GM20431 (cell line): ENCODE results near the gene TRERF1.

Source experiments
- in situ Hi-C: fragments of 300-500 bp; cut with MseI, MboI; formaldehyde crosslinking; loops from one replicate; pipeline ENCODE4 v1.15.0; 2020; ENCODE audit warnings: low sequenced_read_pairs; ENCODE audit not compliant: unreplicated experiment

TRERF1 gene

DNA sequence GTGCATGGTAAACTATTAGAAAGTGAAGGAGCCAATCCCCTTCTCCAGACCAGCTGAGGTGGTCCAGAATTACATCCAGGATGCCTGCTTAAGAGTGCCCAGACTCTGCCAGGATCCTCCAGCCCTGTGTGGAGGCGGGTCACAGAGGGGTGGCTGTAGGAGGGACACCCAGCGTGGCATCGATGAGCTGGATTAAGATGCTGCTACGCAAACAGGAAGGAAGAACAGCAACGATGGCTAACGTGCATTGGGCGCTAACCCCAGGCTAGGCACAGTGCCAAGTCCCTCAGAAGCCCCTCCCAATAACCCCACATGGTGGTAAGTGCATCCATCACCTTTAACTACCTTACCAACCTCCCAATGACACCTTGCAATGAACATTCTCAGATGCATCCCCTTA lies 170.2 kb downstream of the TRERF1 start:
- in situ Hi-C loops, result loop anchor here (25.0 kb wide), 1 partner anchor 256 kb away; no protein-coding TSS in a partner anchor

GRCh38 chr6:42280966-42281533 lies 170.7 kb downstream of the TRERF1 start:
- in situ Hi-C loops, result loop anchor here (25.0 kb wide), 1 partner anchor 256 kb away; no protein-coding TSS in a partner anchor

GRCh38 chr6:42279966-42280629 lies 171.6 kb downstream of the TRERF1 start:
- in situ Hi-C loops, result loop anchor here (25.0 kb wide), 1 partner anchor 257 kb away; no protein-coding TSS in a partner anchor

DNA sequence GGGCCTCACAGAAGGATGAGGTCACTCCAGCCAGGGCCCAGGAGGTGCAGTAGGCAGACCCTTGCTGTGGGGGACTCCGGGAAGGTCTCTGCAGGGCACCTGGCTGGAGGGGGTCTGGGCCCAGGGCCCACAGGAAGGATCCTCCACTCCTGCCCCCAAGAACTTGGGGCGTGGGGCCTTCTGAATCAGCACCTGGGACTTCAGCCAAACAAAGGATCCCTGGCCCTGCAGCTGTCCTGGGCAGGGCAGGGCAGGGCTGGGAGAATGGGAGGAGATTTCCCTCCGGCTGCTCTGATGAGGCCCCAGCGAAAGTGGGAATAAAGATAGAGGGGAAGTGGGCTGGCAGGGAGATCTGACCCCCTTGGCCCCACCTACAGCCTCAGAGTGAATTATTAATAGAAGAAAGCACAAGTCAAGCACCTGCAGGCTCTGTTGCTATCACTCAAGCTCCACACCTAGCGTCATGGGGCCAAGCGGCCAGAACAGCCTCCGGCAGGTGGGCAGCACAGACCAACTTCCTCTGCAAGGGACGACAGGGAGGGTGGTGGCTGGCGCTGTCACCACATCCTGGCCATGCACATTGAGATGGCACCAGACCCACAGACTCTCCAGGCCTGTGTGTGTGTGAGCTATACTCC lies 172.5 kb downstream of the TRERF1 start:
- in situ Hi-C loops, result loop anchor here (25.0 kb wide), 1 partner anchor 258 kb away; no protein-coding TSS in a partner anchor

GRCh38 chr6:42278131-42278853 lies 173.4 kb downstream of the TRERF1 start:
- in situ Hi-C loops, result loop anchor here (25.0 kb wide), 1 partner anchor 259 kb away; no protein-coding TSS in a partner anchor

- in situ Hi-C loops, result loop anchor here (25.0 kb wide), 1 partner anchor 261 kb away; no protein-coding TSS in a partner anchor
Measured at GRCh38 chr6:42276034-42276890, 175.5 kb downstream of the TRERF1 start.

DNA sequence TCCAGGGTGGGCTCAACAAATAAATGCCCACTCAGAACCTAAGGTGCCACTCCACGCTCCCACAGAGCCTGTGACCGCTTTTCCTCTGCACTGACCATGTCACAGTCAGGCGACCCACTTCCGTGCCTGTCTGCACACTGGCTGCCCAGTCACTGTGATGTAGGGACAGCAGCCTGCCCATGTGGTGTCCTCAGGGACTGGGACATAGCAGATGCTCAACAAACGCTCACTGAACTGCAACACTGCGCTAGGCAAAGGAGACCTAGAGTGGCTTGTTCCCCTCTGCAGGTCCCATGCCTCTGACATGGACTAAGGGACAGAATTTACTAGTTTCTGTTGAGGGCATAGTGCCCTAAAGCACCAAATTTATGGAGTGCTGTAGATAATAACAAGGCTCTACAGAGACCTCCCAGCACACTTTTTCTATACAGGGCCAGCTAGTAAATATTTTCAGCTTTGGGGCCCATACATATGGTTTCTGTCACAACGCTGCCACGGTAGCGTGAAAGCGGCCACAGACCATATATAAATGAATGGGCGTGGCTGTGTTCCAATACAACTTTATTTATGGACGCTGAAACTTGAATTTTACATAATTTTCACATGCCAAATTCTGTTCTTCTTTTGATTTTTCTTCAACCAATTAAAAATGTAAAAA lies 176.2 kb downstream of the TRERF1 start:
- in situ Hi-C loops, result loop anchor here (25.0 kb wide), 1 partner anchor 262 kb away; no protein-coding TSS in a partner anchor

DNA sequence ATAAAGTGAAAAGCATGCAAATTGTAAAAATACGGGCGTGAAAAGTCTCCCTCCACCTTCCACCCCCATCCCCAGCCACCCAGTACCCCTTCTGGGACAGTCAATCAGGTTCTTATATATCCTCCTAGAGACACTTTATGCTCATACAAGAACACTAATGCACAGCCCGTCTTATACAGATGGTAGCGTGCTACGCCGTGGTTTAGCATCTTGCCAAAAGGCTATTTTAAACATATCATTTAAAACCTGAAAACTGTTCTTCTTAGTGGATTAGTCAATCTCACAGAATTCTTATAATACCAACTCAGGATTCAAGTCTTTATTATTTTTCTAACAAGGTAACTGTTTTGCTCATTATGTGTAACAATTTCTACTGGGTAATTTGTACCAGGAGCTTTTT lies 176.8 kb downstream of the TRERF1 start:
- in situ Hi-C loops, result loop anchor here (25.0 kb wide), 1 partner anchor 262 kb away; no protein-coding TSS in a partner anchor

DNA sequence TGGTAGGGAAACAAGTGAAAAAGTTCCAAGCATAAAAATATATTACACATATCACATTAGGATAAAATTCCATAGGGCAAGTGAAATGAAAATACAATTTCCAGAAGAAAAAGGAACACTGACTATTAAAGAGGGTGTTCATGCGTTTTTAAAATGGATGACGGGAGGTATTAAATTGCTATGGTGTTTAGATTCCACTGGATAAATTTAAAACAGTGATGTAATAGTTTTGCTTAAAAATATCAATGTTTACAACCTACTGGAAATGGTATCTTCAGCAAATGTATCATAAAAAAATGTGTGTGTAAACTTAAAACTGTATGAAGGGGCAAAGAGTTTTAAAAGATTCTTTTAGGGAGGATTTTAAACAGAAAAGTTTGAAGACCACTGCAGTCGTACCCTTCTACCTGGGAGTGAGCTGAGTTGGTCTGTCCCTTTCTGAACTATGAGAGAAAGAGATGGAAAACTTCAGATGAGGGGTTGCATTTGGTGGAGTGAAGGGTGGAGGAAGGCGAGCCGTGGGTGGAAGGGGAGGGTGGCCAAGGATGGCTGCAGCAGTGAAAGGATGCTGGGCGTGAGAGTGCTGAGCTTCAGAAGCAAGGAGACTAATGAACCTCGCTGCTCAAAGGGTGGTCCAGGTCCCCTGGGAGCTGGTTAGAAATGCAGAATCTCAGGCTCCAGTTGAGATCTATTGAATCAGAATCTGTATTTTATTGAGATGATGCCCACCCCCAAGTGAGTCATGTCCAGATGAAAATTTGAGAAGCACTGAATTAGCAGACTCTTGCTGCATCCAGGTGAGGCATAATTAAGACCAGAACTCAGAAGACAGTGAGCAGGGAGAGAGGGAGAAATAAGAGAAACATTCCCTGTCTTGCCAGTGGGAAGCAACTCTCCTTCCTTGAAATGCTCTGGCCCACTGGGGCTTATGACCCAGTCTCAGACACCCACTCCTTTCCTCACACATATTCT lies 179.6 kb downstream of the TRERF1 start:
- in situ Hi-C loops, result no loop called here

DNA sequence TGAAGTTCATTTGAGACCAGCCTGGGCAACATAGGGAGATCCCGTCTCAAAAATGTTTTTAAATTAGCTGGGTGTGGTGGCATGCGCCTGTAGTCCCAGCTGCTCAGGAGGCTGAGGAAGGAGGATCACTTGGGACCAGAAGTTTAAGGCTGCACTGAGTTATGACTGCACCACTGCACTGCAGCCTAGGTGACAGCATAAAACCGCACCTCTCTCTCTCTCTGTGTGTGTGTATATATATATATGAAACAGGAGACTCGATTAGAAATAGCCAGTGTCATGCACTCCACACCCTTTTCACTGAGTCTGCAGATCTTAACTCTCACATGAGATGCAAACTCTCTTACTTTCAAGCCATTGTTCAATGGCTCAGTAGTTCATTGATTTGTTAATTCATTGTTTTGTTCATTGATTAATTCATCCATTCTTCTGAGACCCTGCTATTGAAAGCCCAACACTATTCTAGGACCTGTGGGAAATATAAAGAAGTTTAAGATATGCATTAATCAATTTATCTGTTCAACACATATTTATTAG lies 181.7 kb downstream of the TRERF1 start:
- in situ Hi-C loops, result no loop called here

- in situ Hi-C loops, result no loop called here
Measured at GRCh38 chr6:42269553-42269952, 182.2 kb downstream of the TRERF1 start.

- in situ Hi-C loops, result no loop called here
Measured at GRCh38 chr6:42268835-42269204, 182.9 kb downstream of the TRERF1 start.

DNA sequence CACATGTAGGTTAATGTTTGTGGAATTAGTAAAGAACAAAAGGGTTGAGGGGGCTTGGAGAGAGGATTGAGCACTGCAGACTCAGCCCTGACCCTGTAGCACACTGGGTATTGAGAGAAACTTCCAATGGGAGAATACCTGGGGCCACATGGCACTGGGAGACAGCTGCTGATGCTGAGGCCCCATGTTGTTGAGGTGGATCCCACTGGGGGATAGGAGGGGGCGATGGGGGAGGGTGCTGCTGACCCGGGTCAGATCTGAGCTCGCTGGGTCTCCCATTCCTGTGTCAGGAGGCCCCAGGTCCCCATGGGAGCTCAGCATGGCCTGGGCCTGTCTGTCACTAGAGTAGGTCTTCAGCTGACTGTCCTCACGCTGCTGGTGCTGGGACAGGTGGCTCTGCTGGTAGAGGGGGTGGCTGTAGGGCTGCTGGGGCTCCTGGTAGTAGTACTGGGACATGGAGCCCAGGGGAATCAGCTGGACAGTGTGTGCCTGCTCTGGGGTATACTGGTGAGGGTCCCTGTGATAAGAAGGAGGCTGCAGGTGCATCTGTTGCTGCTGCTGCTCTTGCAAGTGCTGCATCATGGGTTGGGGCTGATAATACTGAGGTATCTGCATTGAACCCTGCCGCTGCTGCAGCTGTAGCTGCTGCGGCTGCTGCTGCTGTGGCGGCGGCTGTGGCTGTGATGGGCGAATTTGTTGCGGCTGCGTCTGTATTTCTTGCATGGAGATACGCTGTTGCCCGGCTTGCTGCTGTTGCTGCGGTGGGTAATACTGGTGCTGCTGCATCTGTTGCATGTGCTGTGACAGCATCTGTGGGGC lies 183.5 kb downstream of the TRERF1 start:
- in situ Hi-C loops, result no loop called here

- in situ Hi-C loops, result no loop called here
Measured at GRCh38 chr6:42266538-42266937, 185.2 kb downstream of the TRERF1 start.

- in situ Hi-C loops, result no loop called here
Measured at GRCh38 chr6:42264852-42265390, 186.8 kb downstream of the TRERF1 start.

DNA sequence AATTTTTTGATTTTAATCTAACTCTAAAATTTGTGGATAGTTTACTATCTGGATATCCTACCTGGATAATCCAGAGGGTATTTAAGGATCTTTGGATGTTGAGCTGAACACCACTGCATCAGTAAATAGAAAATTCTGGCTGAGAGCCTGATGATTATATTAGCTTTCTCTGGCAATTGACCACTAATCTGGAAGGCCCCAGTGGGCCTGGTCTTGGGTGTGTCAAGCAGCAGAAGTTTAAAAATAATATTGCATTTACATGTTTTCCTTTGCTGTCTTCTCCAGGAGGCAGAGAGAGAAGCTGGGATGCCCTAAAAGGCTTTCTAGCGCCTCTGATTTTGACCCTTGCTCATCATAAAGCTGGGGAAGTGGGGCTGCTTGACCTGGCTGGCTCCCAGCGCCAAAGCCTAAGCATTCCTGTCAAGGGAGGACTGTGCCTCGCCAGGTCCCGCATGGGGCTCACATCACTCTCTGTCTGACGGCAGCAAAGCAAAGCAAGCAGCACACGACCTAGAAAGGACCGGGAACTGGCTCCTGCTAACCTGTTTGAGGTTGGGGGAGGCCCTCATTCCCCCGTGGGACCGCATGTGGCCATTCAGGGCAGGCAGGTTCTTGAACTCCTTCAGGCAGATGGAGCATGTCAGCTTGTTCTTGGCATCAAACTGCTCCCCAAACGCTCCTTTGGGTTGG lies 187.4 kb downstream of the TRERF1 start:
- in situ Hi-C loops, result no loop called here
